ENCODE data around the gene EMP2.

The EMP2 gene

DNA sequence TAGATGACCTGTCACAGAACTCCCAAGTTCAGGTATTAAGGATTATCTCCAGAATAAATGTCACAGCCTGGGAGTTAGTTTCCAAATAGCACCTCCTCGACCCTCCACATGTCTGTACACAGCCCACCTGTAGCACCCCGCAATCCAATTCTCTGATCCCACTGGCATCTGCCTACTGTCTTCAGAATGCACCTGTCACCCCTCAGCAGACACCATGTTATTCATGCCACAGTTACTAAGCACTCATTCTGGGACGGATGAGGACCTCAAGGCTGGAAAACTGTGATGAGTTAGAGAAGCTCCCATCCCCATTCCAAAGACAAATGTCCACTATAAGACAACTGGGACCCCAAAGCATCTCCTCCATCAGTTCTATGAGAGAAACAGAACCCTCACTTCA, 7.8 kb downstream of the EMP2 start:
- H3K4me3 Mint-ChIP-seq: no peak overlapping the region
- H3K4me1 Mint-ChIP-seq: peaks cover 28% of the 10 kb centered on the region
- TF ChIP-seq, protein P1, sequence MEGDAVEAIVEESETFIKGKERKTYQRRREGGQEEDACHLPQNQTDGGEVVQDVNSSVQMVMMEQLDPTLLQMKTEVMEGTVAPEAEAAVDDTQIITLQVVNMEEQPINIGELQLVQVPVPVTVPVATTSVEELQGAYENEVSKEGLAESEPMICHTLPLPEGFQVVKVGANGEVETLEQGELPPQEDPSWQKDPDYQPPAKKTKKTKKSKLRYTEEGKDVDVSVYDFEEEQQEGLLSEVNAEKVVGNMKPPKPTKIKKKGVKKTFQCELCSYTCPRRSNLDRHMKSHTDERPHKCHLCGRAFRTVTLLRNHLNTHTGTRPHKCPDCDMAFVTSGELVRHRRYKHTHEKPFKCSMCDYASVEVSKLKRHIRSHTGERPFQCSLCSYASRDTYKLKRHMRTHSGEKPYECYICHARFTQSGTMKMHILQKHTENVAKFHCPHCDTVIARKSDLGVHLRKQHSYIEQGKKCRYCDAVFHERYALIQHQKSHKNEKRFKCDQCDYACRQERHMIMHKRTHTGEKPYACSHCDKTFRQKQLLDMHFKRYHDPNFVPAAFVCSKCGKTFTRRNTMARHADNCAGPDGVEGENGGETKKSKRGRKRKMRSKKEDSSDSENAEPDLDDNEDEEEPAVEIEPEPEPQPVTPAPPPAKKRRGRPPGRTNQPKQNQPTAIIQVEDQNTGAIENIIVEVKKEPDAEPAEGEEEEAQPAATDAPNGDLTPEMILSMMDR (IDR thresholded peaks at IDR 0.05; ENCODE audit: unreplicated experiment in 3 of 3): no peak
- H3K27ac Mint-ChIP-seq: no peak overlapping the region
- peaks cover 13% of the 10 kb centered on the region for H3K27me3 Mint-ChIP-seq (ENCODE audit: low read depth)
- no peaks in the 10 kb centered on the region for H3K9me3 Mint-ChIP-seq
- no peaks in the 10 kb centered on the region for H3K36me3 Mint-ChIP-seq (ENCODE audit: low read depth)

DNA sequence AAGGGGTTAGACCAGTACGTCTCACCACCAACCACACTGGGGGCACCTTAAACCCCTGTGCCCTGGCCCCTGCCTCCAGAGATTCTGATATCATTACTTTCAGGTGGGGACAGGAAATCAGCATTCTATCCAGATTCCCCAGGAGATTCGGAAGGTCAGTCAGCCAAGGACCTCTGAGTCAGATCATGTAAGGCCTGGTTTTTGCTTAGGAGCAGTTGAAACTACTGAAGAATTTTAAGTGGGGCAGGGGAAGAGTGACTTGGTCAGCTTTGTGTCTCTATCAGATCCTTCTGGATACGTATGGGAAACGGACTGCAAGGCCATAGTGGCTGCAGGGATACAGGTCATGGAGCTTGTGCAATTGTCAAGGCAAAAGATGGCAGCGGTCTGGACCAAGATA, 9.0 kb downstream of the EMP2 start:
- Mint-ChIP-seq H3K9me3 (peaks cover 4% of the 10 kb centered on the region), H3K27ac (no peak overlapping the region), H3K4me3 (no peak overlapping the region), H3K36me3 (ENCODE audit: low read depth) (peaks cover 2% of the 10 kb centered on the region), H3K27me3 (ENCODE audit: low read depth) (peaks cover 6% of the 10 kb centered on the region), H3K4me1 (peaks cover 15% of the 10 kb centered on the region)
- TF ChIP-seq, protein P1 (IDR thresholded peaks at IDR 0.05; ENCODE audit: unreplicated experiment in 3 of 3): no peak

DNA sequence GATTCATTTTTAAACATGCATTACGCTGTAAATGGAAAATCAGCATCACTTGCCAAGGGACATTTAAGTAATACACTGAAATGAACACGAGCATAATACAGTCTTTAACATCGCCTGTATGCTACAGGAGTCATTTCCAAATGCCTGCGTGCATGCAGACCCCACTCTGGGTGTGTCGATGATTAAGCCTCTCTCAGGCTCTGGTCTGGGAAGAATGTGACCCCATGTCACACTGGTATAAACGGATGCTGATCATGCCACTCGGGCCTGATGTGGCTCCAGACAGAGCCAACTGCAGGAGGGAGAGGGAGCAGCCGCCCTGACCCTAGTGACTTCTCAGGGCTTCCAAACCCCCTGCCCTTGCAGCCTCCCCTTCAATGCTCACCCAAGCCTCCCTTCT, 10.8 kb downstream of the EMP2 start:
- peaks cover 4% of the 10 kb centered on the region for H3K9me3 Mint-ChIP-seq
- peaks cover 10% of the 10 kb centered on the region for H3K36me3 Mint-ChIP-seq (ENCODE audit: low read depth)
- TF ChIP-seq, protein P1 (IDR thresholded peaks at IDR 0.05; ENCODE audit: unreplicated experiment in 3 of 3): no peak
- peaks cover 6% of the 10 kb centered on the region for H3K27me3 Mint-ChIP-seq (ENCODE audit: low read depth)
- H3K4me1 Mint-ChIP-seq: peaks cover 4% of the 10 kb centered on the region
- H3K27ac Mint-ChIP-seq: no peak overlapping the region
- no peak overlapping the region for H3K4me3 Mint-ChIP-seq

DNA sequence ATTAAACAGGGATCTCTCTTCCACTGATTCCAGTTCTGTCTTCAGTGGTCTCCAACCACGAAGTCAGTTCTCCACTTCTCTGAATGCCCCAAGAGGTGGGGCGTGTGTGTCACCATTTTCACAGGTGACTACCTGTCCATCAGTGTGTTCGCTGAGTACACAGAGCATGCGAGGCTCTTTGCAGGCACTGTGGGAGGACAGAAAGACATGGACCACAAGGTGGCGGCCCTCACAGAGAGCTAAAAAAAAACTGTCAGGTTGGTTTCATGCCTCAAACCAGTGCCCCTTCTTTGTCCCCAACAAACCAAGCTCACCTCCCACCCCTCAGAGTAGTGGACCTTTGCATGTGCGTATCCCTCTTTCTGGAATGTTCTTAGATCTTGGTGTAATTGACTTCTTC, 13.8 kb downstream of the EMP2 start:
- Mint-ChIP-seq H3K4me3 (no peak overlapping the region), H3K27me3 (ENCODE audit: low read depth) (no peaks in the 10 kb centered on the region), H3K27ac (peak overlapping the region in 1 of 3 experiments; percentile 28), H3K36me3 (ENCODE audit: low read depth) (peaks cover 27% of the 10 kb centered on the region), H3K4me1 (no peaks in the 10 kb centered on the region), H3K9me3 (peaks cover 21% of the 10 kb centered on the region)
- TF ChIP-seq, protein P1 (IDR thresholded peaks at IDR 0.05; ENCODE audit: unreplicated experiment in 3 of 3): no peak

DNA sequence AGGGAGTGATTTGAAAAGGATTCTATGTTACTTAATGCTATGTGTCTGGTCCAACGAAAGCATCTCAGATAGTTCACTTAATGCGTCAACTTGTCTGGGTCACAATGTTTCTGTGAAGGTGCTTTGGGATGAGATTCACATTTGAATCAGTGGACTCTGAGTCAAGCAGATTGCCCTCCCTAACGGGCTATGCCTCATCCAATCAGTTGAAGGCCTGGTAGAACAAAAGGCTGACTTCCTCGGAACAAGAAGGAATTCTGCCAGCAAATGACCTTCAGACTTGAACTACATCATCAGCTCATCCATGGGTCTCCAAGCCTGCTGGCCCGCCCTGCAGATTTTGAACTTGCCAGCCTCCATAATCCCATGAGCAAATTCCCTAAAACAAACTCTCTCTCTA, 15.2 kb downstream of the EMP2 start:
- TF ChIP-seq, protein P1 (IDR thresholded peaks at IDR 0.05; ENCODE audit: unreplicated experiment in 3 of 3): no peak
- peaks cover 28% of the 10 kb centered on the region for H3K9me3 Mint-ChIP-seq
- H3K36me3 Mint-ChIP-seq (ENCODE audit: low read depth): peaks cover 30% of the 10 kb centered on the region
- H3K4me3 Mint-ChIP-seq: no peak overlapping the region
- H3K4me1 Mint-ChIP-seq: no peaks in the 10 kb centered on the region
- H3K27me3 Mint-ChIP-seq (ENCODE audit: low read depth): no peaks in the 10 kb centered on the region
- no peak overlapping the region for H3K27ac Mint-ChIP-seq

DNA sequence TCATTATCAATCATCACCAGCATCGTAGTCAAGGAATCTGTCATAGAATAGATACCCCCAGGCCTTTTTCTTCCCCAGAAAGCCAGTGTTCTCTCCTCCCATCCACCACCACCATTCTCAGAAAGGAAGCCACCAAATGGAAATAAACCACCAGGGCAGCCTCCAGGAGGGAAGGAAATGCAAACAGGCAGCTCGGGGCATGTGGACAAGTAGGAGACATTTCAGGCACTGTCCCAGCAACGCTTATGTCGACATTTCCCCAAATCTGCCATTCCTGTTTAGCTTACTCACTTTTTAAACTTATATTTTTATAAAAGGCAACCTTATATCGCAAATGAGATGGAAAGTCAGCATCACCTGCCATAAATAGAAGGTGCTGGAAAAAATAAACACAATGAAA, 15.8 kb downstream of the EMP2 start:
- TF ChIP-seq, protein P1 (IDR thresholded peaks at IDR 0.05; ENCODE audit: unreplicated experiment in 3 of 3): no peak
- Mint-ChIP-seq H3K4me1 (no peaks in the 10 kb centered on the region), H3K27ac (no peak overlapping the region), H3K9me3 (peaks cover 28% of the 10 kb centered on the region), H3K36me3 (ENCODE audit: low read depth) (peaks cover 30% of the 10 kb centered on the region), H3K4me3 (no peak overlapping the region), H3K27me3 (ENCODE audit: low read depth) (no peaks in the 10 kb centered on the region)

Data from nephron (organoid).